Inferior parietal cortex (tissue), 1 donor: ENCODE measurements around the gene SNX32.

ENCODE experiments used
- DNase-seq: peaks from one replicate; pipeline ENCODE4 v3.0.0-alpha.2; 2016; ENCODE audit errors: extremely low spot score

The SNX32 gene

DNA sequence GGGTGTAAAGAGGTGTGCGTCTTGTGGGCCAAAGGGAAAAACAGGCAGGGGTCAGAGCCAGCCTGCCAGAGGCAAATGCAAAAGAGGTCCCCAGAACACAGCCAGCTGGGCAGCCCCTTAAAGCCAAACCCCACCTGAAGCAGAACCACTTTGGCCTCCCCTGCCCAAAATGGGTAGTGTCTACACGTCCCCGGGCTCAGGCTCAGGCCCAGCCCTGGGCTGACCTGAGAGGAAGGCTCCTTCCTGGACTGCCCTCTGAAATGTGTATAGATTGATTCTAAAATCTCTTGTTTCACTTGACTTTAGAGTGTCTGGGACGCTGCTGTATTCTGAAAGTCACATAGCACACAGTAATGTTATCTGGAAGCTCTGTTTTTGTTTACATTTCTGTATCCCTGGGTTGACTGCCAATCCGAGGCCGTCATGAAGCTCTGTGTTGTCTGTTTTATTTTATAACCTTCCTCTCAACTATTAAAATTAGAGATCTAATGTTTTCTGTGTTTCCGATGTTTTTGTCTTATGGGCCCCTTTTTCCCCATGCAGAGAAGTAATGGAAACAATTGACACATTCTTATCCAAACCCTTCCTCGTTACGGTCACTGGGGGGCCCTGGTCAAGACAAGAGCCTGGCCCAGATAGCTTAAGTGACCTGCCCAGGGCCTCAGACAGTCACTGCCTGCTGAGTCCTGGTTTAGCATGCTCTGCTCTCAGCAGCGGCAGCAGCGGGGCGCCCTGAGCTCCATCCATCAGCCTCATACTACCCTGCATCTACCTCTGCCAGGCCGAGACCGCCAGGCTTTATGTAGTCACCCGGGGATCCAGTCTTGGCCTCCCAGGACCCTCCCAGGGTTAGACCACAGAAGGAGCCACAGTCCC, 36.8 kb upstream of the SNX32 start:
- no peak for DNase-seq

GRCh38 chr11:65797711-65798110, 36.1 kb upstream of the SNX32 start:
- DNase-seq: no peak

DNA sequence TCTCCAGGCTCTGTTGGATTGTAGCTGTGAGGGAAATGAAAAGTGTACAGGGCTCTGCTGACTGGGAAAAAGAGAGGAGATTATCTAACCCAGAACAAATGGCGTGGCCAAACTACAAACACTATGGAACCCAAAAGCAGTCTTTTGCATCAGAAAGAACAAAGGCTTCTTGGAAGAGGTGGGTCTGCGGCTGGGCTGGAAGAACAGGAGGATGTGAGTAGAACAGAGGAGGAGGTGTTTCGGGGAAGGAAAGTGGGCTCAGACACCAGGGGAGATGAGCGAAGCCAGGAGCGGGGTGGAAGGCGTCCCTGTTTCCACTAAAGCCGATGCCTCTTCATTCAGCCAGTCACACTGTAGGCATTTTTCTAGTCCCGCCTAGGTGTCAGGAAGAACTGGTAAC, 34.9 kb upstream of the SNX32 start:
- DNase-seq: no peak

DNA sequence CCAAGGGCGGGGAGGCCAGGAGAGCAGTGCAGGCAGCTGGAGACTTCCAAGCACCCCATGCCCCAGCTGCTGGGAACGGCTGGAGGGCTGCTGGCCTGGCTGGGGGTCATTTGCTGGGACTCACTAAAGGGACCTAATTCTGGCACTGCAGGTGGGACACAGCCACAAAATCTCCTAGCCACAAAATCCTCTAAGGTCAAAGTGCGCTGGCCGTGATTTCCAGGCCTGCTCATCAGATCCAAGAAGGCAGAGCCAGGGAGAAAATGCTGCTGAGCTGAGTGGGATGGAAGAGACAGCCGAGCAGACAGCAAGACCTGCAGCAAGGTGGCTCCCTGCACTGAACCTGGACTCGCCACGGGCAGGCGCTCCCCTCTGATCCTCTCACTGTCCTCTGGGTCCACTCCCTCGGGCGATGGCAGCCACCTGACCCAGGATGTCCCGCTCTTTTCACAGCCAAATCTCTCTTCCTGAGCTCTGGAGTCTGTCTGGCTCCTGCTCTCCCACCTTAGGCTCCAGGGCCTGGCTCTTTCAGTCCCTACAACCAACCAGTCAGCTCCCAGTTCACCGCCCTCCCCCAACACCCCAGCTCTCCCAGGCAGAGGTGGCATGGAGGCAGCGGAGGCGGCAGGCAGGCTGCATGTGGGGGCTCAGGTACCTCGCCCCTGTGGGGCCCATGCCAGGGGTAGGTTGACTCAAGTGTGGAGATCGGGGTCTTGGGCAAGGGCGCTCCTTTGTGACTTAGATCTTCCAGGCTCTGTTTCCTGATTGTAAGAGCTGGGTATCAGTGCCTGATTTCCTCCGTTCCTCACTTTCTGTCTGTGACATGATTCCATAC, 32.4 kb upstream of the SNX32 start:
- no peak for DNase-seq

DNA sequence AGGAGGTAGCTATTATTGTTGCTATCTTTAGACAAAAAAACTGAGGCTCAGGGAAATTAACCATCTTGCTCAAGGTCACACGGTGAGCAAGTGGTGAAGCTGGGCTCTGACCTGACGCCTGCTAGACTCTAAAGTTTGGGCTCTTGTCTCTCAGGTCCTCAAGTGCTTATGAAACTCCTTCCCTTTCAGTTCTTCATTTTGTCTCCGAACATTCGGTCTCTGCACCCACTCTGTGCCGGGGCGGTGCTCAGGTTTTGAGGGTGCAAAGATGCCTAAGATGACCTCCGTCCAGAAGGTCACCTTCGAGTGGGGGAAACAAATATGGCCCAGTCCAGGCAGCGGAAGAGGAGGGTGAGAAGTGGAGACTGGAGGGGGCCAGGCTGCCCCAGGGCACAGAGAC, 30.9 kb upstream of the SNX32 start:
- DNase-seq: no peak

DNA sequence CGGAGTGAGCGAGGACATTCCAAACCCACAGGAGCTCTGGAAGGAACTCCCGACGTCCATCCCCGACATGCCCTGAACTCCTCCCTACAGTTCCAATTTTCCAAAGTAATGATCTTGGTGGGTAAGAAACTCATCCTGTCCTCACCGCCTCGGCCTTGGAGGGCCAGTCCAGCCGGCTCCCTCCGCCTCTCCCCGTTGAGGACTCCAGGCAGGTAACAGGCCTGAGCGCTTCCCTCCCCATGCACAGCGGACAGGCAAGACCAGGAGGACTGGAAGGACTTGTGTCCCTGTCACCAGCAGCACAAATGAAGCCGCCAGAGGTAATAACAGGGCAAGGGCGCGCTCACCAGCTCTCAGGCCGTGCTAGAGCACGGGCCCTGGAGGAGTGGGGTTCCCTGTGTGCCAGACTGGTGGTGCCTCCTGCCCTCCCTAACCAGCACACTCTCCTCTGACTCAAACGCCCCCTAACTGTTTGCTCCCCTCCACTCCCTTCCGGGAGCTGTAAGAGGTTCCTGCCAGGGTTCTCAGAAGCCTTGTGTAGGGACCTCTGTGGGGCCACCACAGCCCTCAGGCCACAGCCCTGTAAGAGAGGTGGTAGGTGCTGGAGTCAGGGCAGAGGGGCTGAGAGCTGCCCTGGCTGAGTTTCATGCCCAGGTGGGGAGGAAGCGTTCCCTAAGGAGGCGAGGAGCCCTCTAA, 29.8 kb upstream of the SNX32 start:
- DNase-seq: no peak

DNA sequence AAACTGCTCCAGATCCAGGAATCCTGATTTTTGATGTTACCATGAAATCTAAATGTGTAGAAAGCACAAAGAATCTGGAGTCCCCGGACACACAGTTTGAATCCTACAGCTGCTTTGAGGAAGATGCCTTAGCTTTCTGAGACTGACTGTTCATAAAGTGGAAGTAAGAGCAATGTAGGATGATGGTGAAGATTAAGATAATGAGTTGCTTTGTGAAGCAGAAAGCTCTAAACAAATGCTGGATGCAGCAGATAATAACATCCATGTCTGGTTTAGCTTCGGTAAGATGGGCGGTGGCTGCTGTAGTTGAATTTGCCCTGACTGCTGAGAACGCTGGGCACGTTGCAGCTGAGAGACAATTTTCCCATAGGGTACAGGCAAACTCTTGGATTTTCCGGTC, 26.8 kb upstream of the SNX32 start:
- DNase-seq: no peak

- DNase-seq: no peak
Measured at GRCh38 chr11:65808744-65809341, 24.9 kb upstream of the SNX32 start.

- DNase-seq: no peak
Measured at GRCh38 chr11:65809496-65809895, 24.3 kb upstream of the SNX32 start.

GRCh38 chr11:65810046-65810868, 23.5 kb upstream of the SNX32 start:
- no peak for DNase-seq

DNA sequence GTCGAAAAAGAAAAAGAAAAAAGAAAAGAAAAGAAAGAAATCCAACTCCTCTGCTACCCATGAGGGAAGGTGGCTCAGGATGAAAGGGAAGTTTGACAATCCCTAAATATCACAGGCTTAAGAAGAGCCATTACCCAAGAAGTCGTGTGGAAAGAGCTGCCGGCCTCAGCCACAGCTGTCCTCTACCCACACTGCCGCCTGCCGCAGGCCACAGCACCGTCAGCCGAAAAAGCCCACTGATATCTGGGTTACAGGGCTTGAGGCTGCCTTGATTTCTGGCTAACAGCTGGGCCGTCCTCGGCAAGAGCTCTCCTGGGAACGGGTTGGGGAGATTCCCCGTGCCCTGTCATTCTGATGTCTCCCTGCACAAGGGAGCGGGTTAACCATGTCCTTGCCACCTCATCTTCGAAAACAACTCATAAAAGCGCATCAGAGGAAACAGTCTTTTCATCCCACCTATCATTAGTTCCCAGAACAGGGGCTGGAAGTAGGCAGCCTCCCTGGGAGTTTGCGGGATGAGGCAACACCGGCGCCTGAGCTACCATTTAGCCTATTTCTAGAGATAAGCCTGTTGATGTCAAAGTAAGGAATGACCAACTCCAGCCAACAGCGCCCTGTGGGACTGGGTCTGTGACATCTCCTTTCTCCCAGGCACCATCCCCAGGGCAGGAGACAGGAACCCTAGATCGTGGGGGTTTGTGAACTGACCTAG, 21.8 kb upstream of the SNX32 start:
- DNase-seq: no peak

GRCh38 chr11:65814131-65814985, 19.4 kb upstream of the SNX32 start:
- no peak for DNase-seq

DNA sequence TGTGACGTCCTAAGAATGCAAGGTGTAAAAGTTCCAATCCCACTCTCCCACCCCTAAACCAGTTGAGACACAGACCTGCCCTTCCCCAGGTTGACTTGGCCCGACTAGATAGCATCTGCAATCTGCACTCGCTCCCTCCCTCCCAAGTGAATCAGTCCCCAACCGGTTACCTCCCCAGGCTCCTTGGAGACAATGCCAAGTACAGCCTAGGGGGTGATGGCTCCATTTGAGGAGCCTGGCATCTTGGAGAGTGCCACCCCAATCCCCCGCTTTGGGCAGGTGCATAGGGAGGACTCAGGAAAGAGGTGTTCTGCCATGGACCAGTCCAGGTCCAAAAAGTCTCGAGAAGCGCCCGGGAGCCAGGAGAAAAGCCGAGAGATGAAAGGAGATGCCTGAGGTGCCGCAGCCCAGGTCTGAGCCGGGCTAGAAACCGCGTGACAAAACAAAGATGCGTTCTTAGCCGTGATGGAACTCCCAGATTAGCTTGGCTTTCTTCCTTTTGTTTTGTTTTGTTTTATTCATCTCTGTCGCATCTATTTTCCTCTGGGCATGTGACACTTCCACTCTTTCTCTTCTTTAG, 18.7 kb upstream of the SNX32 start:
- no peak for DNase-seq

DNA sequence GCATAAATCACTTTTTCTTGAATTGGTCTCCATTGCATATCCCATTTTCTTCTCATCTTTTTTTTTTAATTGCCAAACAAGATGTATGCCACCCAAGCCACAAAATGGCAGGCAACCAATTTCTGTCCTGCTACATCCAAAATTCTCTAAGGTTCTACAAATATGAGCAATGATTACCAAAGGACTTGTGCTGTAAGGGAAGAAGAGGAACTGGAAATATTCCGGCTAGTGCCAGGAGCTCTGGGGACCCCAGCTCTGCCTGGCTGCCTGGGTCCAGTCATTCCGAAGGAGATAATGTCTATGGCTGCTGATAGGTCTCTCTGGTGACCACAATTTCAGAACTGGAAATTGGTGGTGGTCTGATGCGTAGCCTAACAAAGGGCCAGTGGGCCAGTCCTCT, 17.1 kb upstream of the SNX32 start:
- no peak for DNase-seq

GRCh38 chr11:65817312-65817834, 16.4 kb upstream of the SNX32 start:
- DNase-seq: no peak

DNA sequence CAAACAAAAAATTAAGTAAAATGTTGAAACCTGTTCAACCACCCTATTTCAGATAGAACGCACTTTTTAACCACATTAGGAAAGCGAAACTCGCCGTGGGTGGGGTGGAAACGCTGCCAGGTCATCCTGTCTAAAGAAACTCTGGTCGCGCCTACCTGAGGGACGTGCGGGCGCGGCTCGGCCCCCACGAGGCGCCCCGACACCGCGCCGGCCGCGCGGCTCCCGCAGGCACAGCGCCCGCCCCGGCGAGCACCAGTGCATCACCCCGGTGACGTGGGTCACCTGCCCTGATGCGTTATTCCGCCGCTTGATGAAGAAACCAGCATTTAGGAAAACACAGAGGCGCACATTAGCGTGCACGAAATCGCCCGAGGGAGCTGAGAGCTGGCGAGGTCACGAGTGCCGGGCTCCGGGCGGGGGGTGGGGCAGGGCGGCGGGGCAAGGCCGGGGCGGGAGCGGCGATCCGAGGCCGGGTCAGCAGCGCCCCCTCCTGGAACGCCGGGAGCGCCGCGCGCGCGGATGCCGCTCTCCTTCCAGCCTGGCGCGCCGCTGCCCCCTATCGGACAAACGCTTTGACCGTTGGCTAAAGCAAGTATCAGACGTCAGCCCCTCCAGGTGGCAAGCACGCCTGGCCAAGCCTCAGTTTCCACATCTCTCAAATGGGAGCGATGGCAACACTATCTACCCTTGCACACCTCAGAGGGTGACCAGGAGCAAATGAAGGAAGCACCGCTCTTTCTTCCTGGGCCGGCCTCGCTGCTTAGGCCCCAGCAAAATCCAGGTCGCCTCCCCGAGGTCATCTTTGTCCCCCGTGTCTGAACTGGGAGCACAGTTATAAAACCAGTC, 15.7 kb upstream of the SNX32 start:
- DNase-seq: peak; percentile 92

GRCh38 chr11:65821107-65821506, 12.7 kb upstream of the SNX32 start:
- no peak for DNase-seq
